Transverse colon (tissue), 4 donors: ENCODE results near the gene CCL15. TPM values are rescaled to one million over a fixed set of nuclear protein-coding genes. Genes with fewer than 3 reads are reported as not detected.
A peak's percentile ranks its signal among the peaks of the same experiment; 100 is the strongest.

Experiments used
- DNase-seq: peaks from one replicate; pipeline ENCODE4 v3.0.0-alpha.2; 2019
- H3K27ac ChIP-seq, 4 donors: fragments of 200-600 bp; sonication (generic); 2 replicates each; pipeline ENCODE4 v1.5.1; 2016 to 2018; ENCODE audit warnings: inconsistent platforms in 4 of 4
- H3K27me3 ChIP-seq: fragments of 200-600 bp; sonication (generic); 2 replicates; pipeline ENCODE4 v1.5.1; 2017; ENCODE audit warnings: inconsistent platforms
- H3K36me3 ChIP-seq, 4 donors: fragments of 200-600 bp; sonication (generic); 2 replicates each; pipeline ENCODE4 v1.5.1; 2017 to 2019; ENCODE audit warnings: inconsistent platforms in 4 of 4
- H3K4me1 ChIP-seq, 4 donors: fragments of 200-600 bp; sonication (generic); 2 replicates each; pipeline ENCODE4 v1.5.1; 2017 to 2020; ENCODE audit warnings: inconsistent platforms in 4 of 4
- H3K4me3 ChIP-seq, 4 donors: fragments of 200-600 bp; sonication (generic); 1 replicate in 1 of 4; 2 replicates in 3 of 4; pipeline versions ENCODE4 v1.5.1 to v1.6.1; 2017 to 2019; ENCODE audit warnings: inconsistent platforms in 4 of 4
- H3K9me3 ChIP-seq, 2 donors: fragments of 200-600 bp; sonication (generic); 2 replicates each; pipeline ENCODE4 v1.5.1; 2017 to 2019; ENCODE audit warnings: inconsistent platforms in 2 of 2
- CTCF ChIP-seq, 5 experiments: fragments of 200-600 bp in 3 of 5; fragments of 450-650 bp in 2 of 5; sonication (generic) in 3 of 5; IDR thresholded peaks; 1 replicate in 2 of 5; 2 replicates in 3 of 5; pipeline ENCODE4 v1.5.1; 2016 to 2017; ENCODE audit warnings: antibody characterized with exemption in 5 of 5, inconsistent platforms in 3 of 5, mild to moderate bottlenecking in 2 of 5, moderate library complexity in 1 of 5
- EP300 ChIP-seq: sonication (generic); formaldehyde crosslinking; IDR thresholded peaks from one replicate; pipeline ENCODE4 v1.6.1; 2017; ENCODE audit warnings: antibody characterized with exemption, low read depth
- POLR2A ChIP-seq: fragments of 450-650 bp; IDR thresholded peaks from one replicate; pipeline ENCODE4 v1.6.1; 2016; ENCODE audit warnings: antibody characterized with exemption, mild to moderate bottlenecking, moderate library complexity
- POLR2AphosphoS5 ChIP-seq, 3 donors: sonication (generic); formaldehyde crosslinking; IDR thresholded peaks; one replicate each; pipeline ENCODE4 v1.6.1; 2016; ENCODE audit warnings: antibody characterized with exemption in 3 of 3
- WGBS, 2 donors: methylation state at CpG; one replicate each; pipeline ENCODE4 v1.1.5; 2018; ENCODE audit warnings: low coverage in 1 of 2; 5-methylcytosine and 5-hydroxymethylcytosine counted together
- in situ Hi-C, 4 donors: fragments of 200-750 bp; cut with MboI; loops; one replicate each; pipeline versions ENCODE4 v1.15.0 to v1.15.1; 2017; ENCODE audit warnings: low sequenced_read_pairs in 3 of 4, low pct_ligation_motif_present in 1 of 4, low pct_unique_long_range_greater_than_20kb in 1 of 4
- intact Hi-C: fragments of 100-400 bp; cut with DNase I; formaldehyde crosslinking; loops from one replicate; pipeline ENCODE4 v1.15.1; 2023; ENCODE audit warnings: low total_unique reads
- total RNA-seq, 4 donors: library from RNA; depleted of rRNA; stranded (reverse); fragments of >200 nt; gene quantifications; one replicate each; pipeline ENCODE4 v1.1.0, GENCODE V29; 2016

Gene CCL15
- 10 to 100 TPM in 3 of 4 donors, 1 to 10 TPM in 1; 6.8 to 68.8 (median 31.5) TPM for total RNA-seq

- Histone ChIP-seq H3K4me3 (peak within 1 kb of the TSS in 3 of 4 donors; percentile 28 to 42 (median 32)), H3K36me3 (peaks cover 0 to 10% (median 3%) of the 10 kb centered on the region in 4 donors), H3K27ac (peak within 1 kb of the TSS; percentile 75 to 87 (median 86)), H3K4me1 (peaks cover 0 to 29% (median 17%) of the 10 kb centered on the region in 4 donors), H3K9me3 (no peaks in the 10 kb centered on the region), H3K27me3 (no peaks in the 10 kb centered on the region)
- peak in 2 of 3 donors; percentile 72 to 80 for TF ChIP-seq POLR2AphosphoS5 (IDR thresholded peaks at IDR 0.05)
- TF ChIP-seq POLR2A, result peak; percentile 89
- no peak for TF ChIP-seq EP300
- peak in 1 of 5 experiments; percentile 40 for TF ChIP-seq CTCF (IDR thresholded peaks at IDR 0.05)
- intact Hi-C loops (no loop called here), in situ Hi-C loops (no loop called here)
- WGBS, 2 donors, result 34 to 38% methylated on average over 1 to 6 of the region's 6 CpGs
- peak; percentile 64 for DNase-seq
Measured at GRCh38 chr17:36001110-36001771, at the start of gene CCL15. CCL15 (minus strand) TSS chr17:36001553; CDS start chr17:36001492, 61 bp downstream.

- Histone ChIP-seq H3K4me3 (no peak overlapping the region), H3K9me3 (peaks cover 14 to 16% of the 10 kb centered on the region in 2 donors), H3K27me3 (no peaks in the 10 kb centered on the region), H3K4me1 (no peaks in the 10 kb centered on the region), H3K27ac (no peak overlapping the region), H3K36me3 (no peaks in the 10 kb centered on the region)
- 95 to 100% methylated on average over 2 of the region's 2 CpGs for WGBS, 2 donors
- DNase-seq, result no peak
- in situ Hi-C loops (no loop called here), intact Hi-C loops (no loop called here)
- TF ChIP-seq EP300, result no peak
- TF ChIP-seq POLR2A, result no peak
- no peak for TF ChIP-seq CTCF (IDR thresholded peaks at IDR 0.05)
- TF ChIP-seq POLR2AphosphoS5 (IDR thresholded peaks at IDR 0.05), result no peak
Measured at GRCh38 chr17:36049643-36050042, 48.3 kb upstream of the CCL15 start.

GRCh38 chr17:36048066-36048465 is 46.7 kb upstream of the CCL15 start:
- Histone ChIP-seq H3K27ac (no peak overlapping the region), H3K9me3 (peaks cover 14 to 16% of the 10 kb centered on the region in 2 donors), H3K4me1 (no peaks in the 10 kb centered on the region), H3K36me3 (no peaks in the 10 kb centered on the region), H3K27me3 (no peaks in the 10 kb centered on the region), H3K4me3 (no peak overlapping the region)
- TF ChIP-seq POLR2A (no peak), POLR2AphosphoS5 (IDR thresholded peaks at IDR 0.05) (no peak), CTCF (IDR thresholded peaks at IDR 0.05) (no peak), EP300 (no peak)
- WGBS, 2 donors, result 73 to 97% methylated on average over 2 of the region's 2 CpGs
- in situ Hi-C loops (no loop called here), intact Hi-C loops (no loop called here)
- no peak for DNase-seq

- Histone ChIP-seq H3K4me3 (no peak overlapping the region), H3K27ac (no peak overlapping the region), H3K9me3 (no peaks in the 10 kb centered on the region), H3K27me3 (no peaks in the 10 kb centered on the region), H3K36me3 (no peaks in the 10 kb centered on the region), H3K4me1 (peaks cover 0 to 5% (median 3%) of the 10 kb centered on the region in 4 donors)
- WGBS, 2 donors, result 79 to 80% methylated on average over 4 of the region's 4 CpGs
- in situ Hi-C loops (no loop called here), intact Hi-C loops (no loop called here)
- TF ChIP-seq POLR2AphosphoS5 (IDR thresholded peaks at IDR 0.05) (no peak), EP300 (no peak), CTCF (IDR thresholded peaks at IDR 0.05) (no peak), POLR2A (no peak)
- DNase-seq, result no peak
Measured at GRCh38 chr17:36036235-36036634, 34.9 kb upstream of the CCL15 start.
